GM08714 (cell line): ENCODE measurements around the gene MMD2.
"Not testable (repeated sequence)": the region's sequence is repeated elsewhere in the genome, so short reads cannot be mapped to it uniquely, and the experiment has no call there.

Experiments used
- H3K4me3 ChIP-seq: fragments of 200-500 bp; sonication (Bioruptor generic); 2 replicates; pipeline ENCODE4 v1.5.1; 2014; ENCODE audit warnings: mild to moderate bottlenecking, low read length, inconsistent platforms
- ZNF274 ChIP-seq: IDR thresholded peaks from 2 replicates; pipeline ENCODE4 v1.6.1; 2012; ENCODE audit warnings: mild to moderate bottlenecking, low read depth, low read length

MMD2 gene

DNA sequence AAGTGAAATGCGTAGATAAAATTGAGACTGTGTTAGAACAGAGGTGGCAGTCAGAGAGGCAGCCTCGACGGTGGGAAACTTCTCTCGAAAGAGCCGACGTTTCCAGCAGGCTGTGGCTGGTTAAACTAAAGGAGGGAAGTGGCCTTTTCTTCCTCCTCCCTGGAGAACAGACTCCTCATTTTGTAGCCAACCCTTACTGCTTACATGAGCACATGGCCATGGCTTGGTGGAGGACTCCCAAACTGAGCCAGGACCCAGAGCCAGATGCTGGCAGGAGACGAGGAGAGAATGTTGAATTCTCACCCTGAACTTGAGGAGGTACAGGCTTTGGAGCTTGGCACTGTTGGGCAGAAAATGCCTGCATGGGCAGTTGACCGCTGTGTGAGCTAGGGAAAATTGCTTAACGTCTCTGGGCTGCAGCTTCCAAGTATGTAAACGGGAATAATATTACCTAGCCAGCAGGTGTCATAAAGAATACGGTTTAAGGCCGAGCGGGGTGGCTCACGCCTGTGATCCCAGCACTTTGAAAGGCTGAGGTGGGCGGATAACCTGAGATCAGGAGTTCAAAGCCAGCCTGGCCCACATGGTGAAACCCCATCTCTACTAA is 24.5 kb downstream of the MMD2 start:
- no peak for TF ChIP-seq ZNF274
- H3K4me3 ChIP-seq = no peak overlapping the region

DNA sequence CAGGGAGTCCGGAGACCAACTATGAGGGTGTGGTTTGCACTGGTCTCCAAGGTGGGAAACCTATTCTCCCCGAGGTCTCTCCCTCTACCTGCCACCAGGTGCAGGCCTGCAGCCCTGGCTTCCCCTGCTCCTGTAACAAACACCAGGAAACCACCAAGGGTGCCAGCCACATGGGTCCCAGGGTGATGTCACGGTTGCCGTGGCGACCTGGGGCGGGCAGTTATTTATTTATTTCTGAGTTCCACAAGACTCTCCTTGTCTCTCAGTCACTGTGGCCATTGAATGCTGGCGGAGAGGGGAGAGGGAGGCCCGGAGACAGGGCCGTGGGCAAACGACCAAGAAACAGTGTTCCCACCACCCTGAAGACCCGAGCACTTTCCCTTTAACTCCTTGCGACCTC is 27.0 kb downstream of the MMD2 start:
- H3K4me3 ChIP-seq = no peak overlapping the region
- no peak for TF ChIP-seq ZNF274

GRCh38 chr7:4929005-4929404 is 30.0 kb downstream of the MMD2 start:
- H3K4me3 ChIP-seq = no peak overlapping the region
- no peak for TF ChIP-seq ZNF274

- TF ChIP-seq ZNF274 = no peak
- H3K4me3 ChIP-seq = no peak overlapping the region
Measured at GRCh38 chr7:4928445-4928844, 30.5 kb downstream of the MMD2 start.

DNA sequence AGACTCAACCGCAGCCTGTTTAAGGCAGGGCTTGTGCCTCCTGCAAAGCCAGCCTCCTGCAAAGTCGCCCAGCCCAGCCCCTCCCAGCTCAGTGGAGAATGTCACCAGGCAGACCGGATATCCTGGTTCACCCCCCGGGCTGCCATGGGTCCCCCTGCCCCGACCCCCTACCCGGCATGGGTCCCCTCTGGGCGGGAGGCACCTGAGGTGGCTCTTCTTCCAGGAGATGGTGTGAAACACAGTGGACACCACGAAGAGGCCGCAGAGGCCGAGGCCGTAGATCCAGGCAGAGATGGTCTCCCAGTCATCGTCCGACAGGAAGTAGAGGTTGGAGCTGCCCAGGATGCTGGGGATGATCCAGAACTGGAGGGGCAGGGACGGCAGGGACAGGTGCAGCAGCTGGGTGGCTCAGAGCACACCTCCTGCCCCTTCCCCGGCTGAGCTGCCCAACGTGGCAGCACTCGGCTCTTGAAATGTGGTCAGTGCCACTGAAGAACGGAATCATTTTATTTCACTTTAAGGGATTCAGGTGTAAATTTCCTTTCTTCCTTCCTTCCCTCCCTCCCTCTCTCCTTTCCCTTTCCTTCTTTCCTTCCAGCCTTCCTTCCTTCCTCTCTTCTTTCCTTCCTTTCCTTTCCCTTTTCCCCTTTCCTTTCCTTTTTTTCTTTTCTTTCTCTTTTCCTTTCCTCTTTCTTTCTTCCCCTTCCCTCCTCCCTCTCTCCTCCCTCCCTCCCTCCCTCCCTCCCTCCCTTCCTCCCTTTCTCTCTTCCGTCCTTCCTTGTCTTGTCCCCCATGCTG is 38.8 kb downstream of the MMD2 start:
- TF ChIP-seq ZNF274 = no peak
- no peak overlapping the region for H3K4me3 ChIP-seq

DNA sequence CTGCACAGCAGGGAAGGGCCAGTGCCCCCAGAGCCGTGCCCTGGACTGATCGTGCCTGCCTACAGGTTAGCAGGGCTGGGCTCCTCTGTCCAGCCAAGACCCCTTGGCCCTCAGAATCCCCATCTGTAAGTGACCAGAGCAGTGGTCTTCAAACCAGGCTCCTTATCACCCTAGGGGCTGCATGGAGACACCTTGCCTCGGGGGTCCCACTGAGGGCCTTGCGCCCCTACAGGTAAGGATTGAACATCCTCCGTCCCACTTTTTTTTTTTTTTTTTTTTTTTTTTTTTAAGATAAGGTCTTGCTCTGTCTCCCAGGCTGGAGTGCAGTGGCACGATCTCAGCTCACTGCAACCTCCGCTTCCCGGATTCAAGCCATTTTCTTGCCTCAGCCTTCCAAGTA is 42.9 kb downstream of the MMD2 start:
- no peak for TF ChIP-seq ZNF274
- H3K4me3 ChIP-seq = no peak overlapping the region

- TF ChIP-seq ZNF274 = no peak
- no peak overlapping the region for H3K4me3 ChIP-seq
Measured at GRCh38 chr7:4911111-4911828, 47.7 kb downstream of the MMD2 start.

DNA sequence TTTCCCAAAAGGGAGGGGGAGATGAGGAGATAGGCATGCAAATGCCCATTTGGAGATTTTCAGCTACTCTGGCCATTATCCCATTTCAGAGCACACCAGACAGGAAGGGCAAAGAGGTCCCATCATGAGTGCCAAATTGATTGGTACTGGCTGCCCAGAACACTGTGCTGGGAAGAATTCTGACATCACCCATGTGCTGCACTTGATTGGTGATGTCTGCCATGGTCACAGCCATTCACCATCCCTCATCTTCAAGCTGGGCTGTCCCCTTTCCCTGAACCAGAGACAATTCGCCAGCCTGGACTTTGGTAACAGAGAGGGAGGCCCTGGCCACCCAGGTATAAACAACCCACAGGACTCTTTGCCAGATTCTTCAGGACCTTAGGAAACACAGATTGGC is 52.3 kb downstream of the MMD2 start:
- no peak for TF ChIP-seq ZNF274
- no peak overlapping the region for H3K4me3 ChIP-seq

DNA sequence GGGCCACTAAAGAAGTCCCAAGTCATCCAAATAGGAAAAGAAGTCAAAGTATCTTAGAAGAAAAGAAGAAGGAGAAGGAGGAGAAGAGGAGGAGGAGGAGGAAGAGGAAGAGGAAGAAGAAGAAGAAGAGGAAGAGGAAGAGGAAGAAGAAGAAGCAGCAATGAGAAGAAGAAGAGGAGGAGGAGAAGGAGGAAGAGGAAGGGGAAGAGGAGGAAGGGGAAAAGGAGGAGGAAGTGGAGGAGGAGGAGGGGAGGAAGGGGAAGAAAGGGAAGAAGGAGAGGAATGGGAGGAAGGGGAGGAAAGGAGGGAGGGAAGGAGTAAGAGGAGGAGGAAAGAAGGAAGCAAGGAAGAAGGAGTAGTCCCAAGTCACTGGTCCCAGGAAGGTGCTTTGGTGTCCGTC is 53.8 kb downstream of the MMD2 start:
- no peak for TF ChIP-seq ZNF274
- no peak overlapping the region for H3K4me3 ChIP-seq

DNA sequence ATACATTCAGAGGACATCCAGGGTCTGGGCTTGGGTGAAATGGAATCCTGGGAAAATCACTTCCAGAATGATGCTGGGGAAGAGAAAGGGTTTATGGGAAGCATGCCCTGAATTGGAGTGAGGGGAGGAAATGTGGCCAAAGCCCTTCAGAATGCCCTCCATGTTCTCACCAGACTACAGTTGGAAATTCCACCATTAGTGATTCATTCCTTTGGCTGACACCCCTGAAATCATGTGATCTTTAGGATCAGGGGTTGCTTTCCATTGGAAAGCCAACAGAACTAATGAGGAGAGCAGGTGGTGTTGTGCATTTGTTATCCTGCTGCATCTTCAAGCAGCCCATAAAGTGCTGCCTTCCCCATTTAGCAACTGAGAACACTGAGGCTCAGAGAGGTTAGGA is 54.6 kb downstream of the MMD2 start:
- H3K4me3 ChIP-seq = no peak overlapping the region
- TF ChIP-seq ZNF274 = no peak

- no peak overlapping the region for H3K4me3 ChIP-seq
- no peak for TF ChIP-seq ZNF274
Measured at GRCh38 chr7:4895766-4896165, 63.2 kb downstream of the MMD2 start.

DNA sequence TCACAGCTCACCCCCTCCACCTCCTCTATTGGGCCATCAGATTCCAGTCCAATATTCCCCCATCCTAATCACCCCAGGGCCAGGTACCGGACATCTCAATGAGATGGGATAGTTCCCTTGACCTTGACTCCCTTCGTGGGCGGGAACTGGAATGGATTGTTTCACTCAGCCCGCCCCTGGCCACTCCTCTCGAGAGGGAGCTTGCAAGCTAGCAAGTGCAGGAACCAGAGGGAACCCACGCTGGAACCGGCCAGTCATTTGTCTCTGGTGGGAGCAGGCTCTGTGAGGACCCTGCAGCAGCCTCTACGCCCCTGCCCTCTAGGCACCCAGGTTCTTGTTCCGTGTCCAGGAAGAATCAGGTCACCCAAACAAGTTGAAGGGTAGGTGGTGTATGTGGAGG is 64.5 kb downstream of the MMD2 start:
- H3K4me3 ChIP-seq = no peak overlapping the region
- TF ChIP-seq ZNF274 = no peak

DNA sequence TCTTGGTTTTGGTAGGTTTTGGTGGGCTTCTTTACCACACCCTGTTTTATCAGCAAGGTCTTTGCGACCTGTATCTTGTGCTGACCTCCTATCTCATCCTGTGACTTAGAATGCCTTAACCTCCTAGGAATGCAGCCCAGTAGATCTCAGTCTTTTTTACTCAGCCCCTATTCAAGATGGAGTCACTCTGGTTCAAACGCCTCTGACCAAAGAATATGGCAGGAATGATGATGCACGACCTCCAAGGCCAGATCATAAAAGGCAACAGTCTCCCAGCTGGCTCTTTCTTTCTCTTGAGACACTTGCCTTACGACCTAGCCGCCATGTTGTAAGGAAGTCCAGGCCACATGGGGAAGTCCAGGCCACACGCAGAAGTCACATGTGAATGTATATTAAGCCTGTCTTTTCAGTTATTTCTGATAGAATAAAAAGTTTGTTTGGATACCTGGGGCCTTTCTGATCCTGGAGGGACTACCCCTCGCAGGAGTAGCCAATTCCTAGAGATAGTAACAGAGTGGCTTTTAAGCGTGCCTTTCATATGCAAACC is 65.0 kb downstream of the MMD2 start:
- TF ChIP-seq ZNF274 = no peak
- no peak overlapping the region for H3K4me3 ChIP-seq

GRCh38 chr7:4893188-4893587 is 65.8 kb downstream of the MMD2 start:
- not testable (repeated sequence) for H3K4me3 ChIP-seq

DNA sequence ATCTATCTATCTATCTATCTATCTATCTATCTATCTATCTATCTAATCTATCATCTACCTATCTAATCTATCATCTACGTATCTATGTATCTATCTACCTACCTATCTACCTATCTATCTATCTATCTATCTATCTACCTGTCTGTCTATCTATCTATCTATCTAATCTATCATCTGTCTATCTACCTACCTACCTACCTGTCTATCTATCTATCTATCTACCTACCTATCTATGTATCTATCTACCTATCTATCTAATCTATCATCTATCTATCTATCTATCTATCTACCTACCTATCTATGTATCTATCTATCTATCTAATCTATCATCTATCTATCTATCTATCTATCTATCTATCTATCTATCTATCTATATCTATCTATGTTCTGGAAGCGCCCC is 67.5 kb downstream of the MMD2 start:
- not testable (repeated sequence) for H3K4me3 ChIP-seq
